Skeletal muscle tissue (tissue), 4 donors: Measurements from ENCODE around the gene CDKN1A. TPM values are rescaled to one million over a fixed set of nuclear protein-coding genes. Genes with fewer than 3 reads are reported as not detected.

Source experiments
- H3K27ac ChIP-seq: one replicate; pipeline ENCODE4 v1.7.0; 2013; ENCODE audit warnings: mild to moderate bottlenecking, low read depth, low read length, inconsistent platforms
- H3K27me3 ChIP-seq, 3 donors: one replicate each; pipeline ENCODE4 v1.7.0; 2013; ENCODE audit warnings: low read length in 3 of 3; ENCODE audit not compliant: control insufficient read depth in 3 of 3, insufficient read depth in 3 of 3
- H3K36me3 ChIP-seq, 3 donors: one replicate each; pipeline ENCODE4 v1.7.0; 2013; ENCODE audit warnings: low read length in 3 of 3; ENCODE audit not compliant: control insufficient read depth in 3 of 3, insufficient read depth in 3 of 3
- H3K4me1 ChIP-seq, 3 donors: one replicate each; pipeline ENCODE4 v1.7.0; 2013; ENCODE audit warnings: low read length in 3 of 3, mild to moderate bottlenecking in 3 of 3; ENCODE audit not compliant: control insufficient read depth in 3 of 3, insufficient read depth in 3 of 3
- H3K4me3 ChIP-seq, 3 donors: one replicate each; pipeline ENCODE4 v1.7.0; 2013; ENCODE audit warnings: low read length in 3 of 3
- H3K9ac ChIP-seq, 3 donors: one replicate each; pipeline ENCODE4 v1.7.0; 2013; ENCODE audit warnings: low read length in 3 of 3, mild to moderate bottlenecking in 3 of 3, moderate library complexity in 2 of 3, low read depth in 1 of 3
- H3K9me3 ChIP-seq, 3 donors: one replicate each; pipeline ENCODE4 v1.7.0; 2013; ENCODE audit warnings: low read length in 3 of 3; ENCODE audit not compliant: control insufficient read depth in 3 of 3
- total RNA-seq: library from RNA; depleted of rRNA; stranded (reverse); fragments of >200 nt; gene quantifications from one replicate; pipeline ENCODE4 v1.2.3, GENCODE V29; 2014
- donor health status: Osteomylitis.

The CDKN1A gene
- total RNA-seq = 62.1 TPM

DNA sequence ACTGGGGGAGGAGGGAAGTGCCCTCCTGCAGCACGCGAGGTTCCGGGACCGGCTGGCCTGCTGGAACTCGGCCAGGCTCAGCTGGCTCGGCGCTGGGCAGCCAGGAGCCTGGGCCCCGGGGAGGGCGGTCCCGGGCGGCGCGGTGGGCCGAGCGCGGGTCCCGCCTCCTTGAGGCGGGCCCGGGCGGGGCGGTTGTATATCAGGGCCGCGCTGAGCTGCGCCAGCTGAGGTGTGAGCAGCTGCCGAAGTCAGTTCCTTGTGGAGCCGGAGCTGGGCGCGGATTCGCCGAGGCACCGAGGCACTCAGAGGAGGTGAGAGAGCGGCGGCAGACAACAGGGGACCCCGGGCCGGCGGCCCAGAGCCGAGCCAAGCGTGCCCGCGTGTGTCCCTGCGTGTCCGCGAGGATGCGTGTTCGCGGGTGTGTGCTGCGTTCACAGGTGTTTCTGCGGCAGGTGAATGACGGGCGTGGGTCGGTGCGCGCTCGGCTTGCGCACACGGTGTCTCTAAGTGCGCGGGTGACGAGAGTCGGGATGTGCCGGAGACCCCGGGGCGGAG is at the start of gene CDKN1A:
TSS of gene CDKN1A (plus strand) at position 227 of the 555 bp plus-strand sequence. CDS start 5,388 bp downstream, outside the sequence.
- Histone ChIP-seq H3K4me1 (peaks cover 35 to 60% (median 41%) of the 10 kb centered on the region in 3 donors), H3K27ac (peak within 1 kb of the TSS; percentile 99), H3K4me3 (peak within 1 kb of the TSS; percentile 84 to 92 (median 88)), H3K36me3 (peaks cover 0 to under 1% (median 0%) of the 10 kb centered on the region in 3 donors), H3K27me3 (no peaks in the 10 kb centered on the region), H3K9me3 (no peaks in the 10 kb centered on the region), H3K9ac (peak within 1 kb of the TSS; percentile 85 to 98 (median 85))

GRCh38 chr6:36629784-36630183 is 48.7 kb upstream of the CDKN1A start:
- no peak overlapping the region for H3K4me3 ChIP-seq
- no peaks in the 10 kb centered on the region for H3K9me3 ChIP-seq
- H3K9ac ChIP-seq = no peak overlapping the region
- H3K27ac ChIP-seq = peak overlapping the region; percentile 52
- peaks cover 18 to 19% (median 19%) of the 10 kb centered on the region in 3 donors for H3K4me1 ChIP-seq
- H3K27me3 ChIP-seq = no peaks in the 10 kb centered on the region
- H3K36me3 ChIP-seq = no peaks in the 10 kb centered on the region

- H3K4me3 ChIP-seq = no peak overlapping the region
- H3K9ac ChIP-seq = no peak overlapping the region
- H3K9me3 ChIP-seq = no peaks in the 10 kb centered on the region
- H3K27ac ChIP-seq = no peak overlapping the region
- peaks cover 12 to 13% (median 13%) of the 10 kb centered on the region in 3 donors for H3K4me1 ChIP-seq
- H3K36me3 ChIP-seq = no peaks in the 10 kb centered on the region
- H3K27me3 ChIP-seq = no peaks in the 10 kb centered on the region
Measured at GRCh38 chr6:36631326-36632011, 47.0 kb upstream of the CDKN1A start.

GRCh38 chr6:36633370-36633769 is 45.1 kb upstream of the CDKN1A start:
- Histone ChIP-seq H3K4me1 (peaks cover 4 to 8% (median 7%) of the 10 kb centered on the region in 3 donors), H3K27me3 (no peaks in the 10 kb centered on the region), H3K4me3 (no peak overlapping the region), H3K36me3 (no peaks in the 10 kb centered on the region), H3K9me3 (no peaks in the 10 kb centered on the region), H3K9ac (no peak overlapping the region), H3K27ac (no peak overlapping the region)

- peak overlapping the region in 1 of 3 donors; percentile 29 for H3K9ac ChIP-seq
- H3K9me3 ChIP-seq = no peaks in the 10 kb centered on the region
- H3K4me1 ChIP-seq = peaks cover 4 to 8% (median 7%) of the 10 kb centered on the region in 3 donors
- H3K36me3 ChIP-seq = no peaks in the 10 kb centered on the region
- no peaks in the 10 kb centered on the region for H3K27me3 ChIP-seq
- H3K27ac ChIP-seq = peak overlapping the region; percentile 25
- no peak overlapping the region for H3K4me3 ChIP-seq
Measured at GRCh38 chr6:36633915-36634314, 44.6 kb upstream of the CDKN1A start.

DNA sequence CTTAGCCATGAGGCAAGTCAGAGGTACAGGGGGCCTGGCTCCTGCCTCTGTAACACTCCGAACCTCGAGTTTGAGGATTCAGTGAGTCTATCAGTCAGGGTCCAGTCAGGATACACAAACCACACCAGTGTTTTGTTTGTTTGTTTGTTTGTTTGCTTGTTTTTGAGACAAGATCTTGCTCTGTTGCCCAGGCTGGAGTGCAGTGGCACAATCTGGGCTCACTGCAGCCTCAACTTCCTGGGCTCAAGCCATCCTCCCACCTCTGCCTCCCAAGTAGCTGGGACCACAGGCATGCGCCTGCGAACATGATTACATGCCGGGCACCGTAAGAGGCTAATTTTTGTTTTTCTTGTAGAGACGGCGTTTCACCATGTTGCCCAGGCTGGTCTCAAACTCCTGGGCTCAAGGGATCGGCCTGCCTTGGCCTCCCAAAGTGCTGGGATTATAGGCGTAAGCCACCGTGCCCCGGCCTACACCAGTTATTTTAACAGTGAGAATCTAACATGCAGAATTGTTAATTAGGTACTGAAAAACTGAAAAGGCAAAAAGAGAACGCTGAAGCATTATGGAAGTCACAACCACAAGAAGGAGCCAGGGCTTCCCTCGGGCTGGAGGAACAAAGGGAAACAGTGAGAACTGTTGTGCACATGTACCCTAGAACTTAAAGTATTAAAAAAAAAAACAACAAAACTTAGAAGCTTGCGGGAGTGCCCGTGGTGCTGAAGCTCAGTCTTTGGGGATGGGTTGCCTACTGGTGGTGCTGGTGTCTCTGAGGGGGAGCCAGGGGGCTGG is 44.0 kb upstream of the CDKN1A start:
- peak overlapping the region; percentile 25 for H3K27ac ChIP-seq
- no peaks in the 10 kb centered on the region for H3K9me3 ChIP-seq
- no peaks in the 10 kb centered on the region for H3K36me3 ChIP-seq
- H3K4me1 ChIP-seq = peaks cover 4 to 8% (median 4%) of the 10 kb centered on the region in 3 donors
- H3K27me3 ChIP-seq = no peaks in the 10 kb centered on the region
- no peak overlapping the region for H3K4me3 ChIP-seq
- peak overlapping the region in 1 of 3 donors; percentile 29 for H3K9ac ChIP-seq

DNA sequence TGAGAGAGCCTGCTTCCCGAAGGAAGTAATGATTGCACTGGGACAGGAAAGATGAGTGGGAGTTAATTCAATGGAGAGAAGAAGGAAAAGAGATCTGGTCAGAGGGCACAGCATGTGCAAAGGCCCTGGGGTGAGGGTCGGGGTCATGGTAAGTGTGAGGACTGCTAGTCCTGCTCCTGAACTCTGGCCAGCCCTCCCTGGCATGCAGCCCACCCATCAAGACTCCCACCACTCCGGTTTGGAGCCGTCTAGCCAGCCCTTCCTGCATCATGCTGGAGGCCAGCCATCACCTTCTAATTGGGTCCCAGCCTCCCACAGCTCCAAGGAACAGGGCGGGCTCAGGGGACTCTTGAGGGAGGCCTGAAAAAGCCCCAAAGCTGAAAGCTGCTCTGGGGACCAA is 42.2 kb upstream of the CDKN1A start:
- Histone ChIP-seq H3K4me3 (no peak overlapping the region), H3K4me1 (peaks cover 4% of the 10 kb centered on the region in 3 donors), H3K36me3 (no peaks in the 10 kb centered on the region), H3K9ac (no peak overlapping the region), H3K27ac (no peak overlapping the region), H3K9me3 (no peaks in the 10 kb centered on the region), H3K27me3 (no peaks in the 10 kb centered on the region)

DNA sequence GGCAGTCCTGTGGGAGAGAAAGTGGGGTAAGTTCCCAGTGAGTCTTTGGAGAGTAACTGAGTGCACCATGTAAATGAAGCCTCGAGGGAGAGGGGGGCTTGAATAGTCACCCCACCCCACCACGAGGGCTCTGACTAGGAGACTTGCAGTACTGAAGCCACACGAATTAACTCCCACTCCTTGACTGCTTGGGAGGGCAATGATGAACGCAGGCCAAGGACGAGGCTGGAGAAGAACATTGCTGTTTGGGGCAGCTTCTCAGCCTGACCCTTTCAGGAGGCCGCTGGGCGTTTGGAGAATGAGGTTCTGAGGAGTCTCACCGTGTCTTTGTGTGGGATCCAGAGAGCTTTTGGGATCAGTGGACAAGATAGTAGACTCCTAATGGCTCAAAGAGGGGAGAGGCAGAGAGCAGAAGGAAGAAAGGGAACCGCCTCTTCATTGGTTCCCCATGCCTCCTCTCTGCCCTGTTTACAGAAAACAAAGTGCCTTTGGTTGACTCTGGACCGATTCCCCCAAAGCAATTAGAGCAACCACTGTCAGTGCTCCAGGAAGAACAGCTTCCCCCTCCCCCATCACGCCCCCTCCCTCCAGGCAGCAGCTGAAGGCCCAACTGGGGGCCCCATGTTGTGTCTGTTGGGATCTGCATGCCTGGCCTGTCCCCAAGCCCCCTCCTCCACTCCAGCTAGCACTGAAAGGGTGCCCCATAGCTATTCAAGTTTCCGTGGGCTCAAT is 41.7 kb upstream of the CDKN1A start:
- Histone ChIP-seq H3K4me1 (peaks cover 4% of the 10 kb centered on the region in 3 donors), H3K9me3 (no peaks in the 10 kb centered on the region), H3K36me3 (no peaks in the 10 kb centered on the region), H3K27ac (no peak overlapping the region), H3K9ac (no peak overlapping the region), H3K27me3 (no peaks in the 10 kb centered on the region), H3K4me3 (no peak overlapping the region)

- Histone ChIP-seq H3K27me3 (no peaks in the 10 kb centered on the region), H3K9me3 (no peaks in the 10 kb centered on the region), H3K4me3 (no peak overlapping the region), H3K9ac (no peak overlapping the region), H3K4me1 (peaks cover 9 to 14% (median 10%) of the 10 kb centered on the region in 3 donors), H3K36me3 (no peaks in the 10 kb centered on the region), H3K27ac (no peak overlapping the region)
Measured at GRCh38 chr6:36638579-36638978, 39.9 kb upstream of the CDKN1A start.
